D341Med (cell line): Measurements from ENCODE around the gene NUBP2.

Experiments
- DNase-seq: peaks from one replicate; pipeline ENCODE4 v3.0.0; 2012; ENCODE audit warnings: low spot score

NUBP2 gene

GRCh38 chr16:1782408-1783264 is at the start of gene NUBP2, which contains the start of gene SPSB3:
Gene NUBP2 (plus strand): TSS chr16:1782960. CDS start chr16:1783021, 61 bp downstream.
Gene SPSB3 (minus strand): TSS chr16:1782571. CDS start chr16:1781483, 1,088 bp downstream.
- peak; percentile 96 for DNase-seq

- DNase-seq = no peak
Measured at GRCh38 chr16:1734123-1734522, 48.6 kb upstream of the NUBP2 start.

- no peak for DNase-seq
Measured at GRCh38 chr16:1734816-1735215, 47.9 kb upstream of the NUBP2 start.

GRCh38 chr16:1740234-1740633 is 42.5 kb upstream of the NUBP2 start:
- no peak for DNase-seq

- DNase-seq = no peak
Measured at GRCh38 chr16:1740781-1741490, 41.8 kb upstream of the NUBP2 start.

GRCh38 chr16:1741553-1742165 is 41.1 kb upstream of the NUBP2 start:
- DNase-seq = no peak

GRCh38 chr16:1743376-1744337 is 39.1 kb upstream of the NUBP2 start:
- no peak for DNase-seq

GRCh38 chr16:1744338-1744840 is 38.4 kb upstream of the NUBP2 start:
- no peak for DNase-seq

GRCh38 chr16:1745181-1745899 is 37.4 kb upstream of the NUBP2 start:
- no peak for DNase-seq

- no peak for DNase-seq
Measured at GRCh38 chr16:1745900-1746692, 36.7 kb upstream of the NUBP2 start.

- DNase-seq = no peak
Measured at GRCh38 chr16:1746693-1747195, 36.0 kb upstream of the NUBP2 start.

- no peak for DNase-seq
Measured at GRCh38 chr16:1747934-1748333, 34.8 kb upstream of the NUBP2 start.

- no peak for DNase-seq
Measured at GRCh38 chr16:1749152-1750117, 33.3 kb upstream of the NUBP2 start.

GRCh38 chr16:1751946-1752345 is 30.8 kb upstream of the NUBP2 start:
- no peak for DNase-seq

- DNase-seq = no peak
Measured at GRCh38 chr16:1752853-1753252, 29.9 kb upstream of the NUBP2 start.

- DNase-seq = no peak
Measured at GRCh38 chr16:1754204-1754603, 28.6 kb upstream of the NUBP2 start.

GRCh38 chr16:1757714-1758461 is 24.9 kb upstream of the NUBP2 start:
- no peak for DNase-seq

GRCh38 chr16:1758923-1759322 is 23.8 kb upstream of the NUBP2 start:
- no peak for DNase-seq
